PFSK-1 (cell line): ENCODE data around the gene DNAJA3.
A peak's percentile ranks its signal among the peaks of the same experiment; 100 is the strongest.

ENCODE experiments used
- FOXP2 ChIP-seq: optimal IDR thresholded peaks from 2 replicates; pipeline ENCODE3; 2011; ENCODE audit warnings: borderline replicate concordance, control low read depth, inconsistent platforms; ENCODE audit not compliant: insufficient read depth; ENCODE audit errors: extremely low read length, extremely low read depth
- POLR2AphosphoS5 ChIP-seq: IDR thresholded peaks from 2 replicates; pipeline ENCODE4 v1.6.1; 2012; ENCODE audit warnings: low read depth, mild to moderate bottlenecking, control low read depth, low read length, moderate library complexity
- SIN3A ChIP-seq: IDR thresholded peaks from 2 replicates; pipeline ENCODE4 v1.6.1; 2012; ENCODE audit warnings: mild to moderate bottlenecking, low read length, moderate library complexity, borderline replicate concordance; ENCODE audit not compliant: insufficient read depth
- TAF1 ChIP-seq: IDR thresholded peaks from 2 replicates; pipeline ENCODE4 v1.6.1; 2012; ENCODE audit warnings: low read length, control low read depth, borderline replicate concordance; ENCODE audit not compliant: insufficient read depth
- TF ChIP-seq, protein P1 (sequence below), 2 experiments: IDR thresholded peaks; 2 replicates each; pipeline versions ENCODE4 v1.6.1 to v1.8.0; 2011 to 2012; ENCODE audit warnings: low read depth in 2 of 2, low read length in 2 of 2, control low read depth in 1 of 2, inconsistent platforms in 1 of 2, mild to moderate bottlenecking in 1 of 2, moderate library complexity in 1 of 2; ENCODE audit not compliant: insufficient read depth in 1 of 2

Gene DNAJA3

GRCh38 chr16:4433914-4434787, 8.5 kb downstream of the DNAJA3 start:
- TF ChIP-seq POLR2AphosphoS5 (0 out of 2 replicates have a peak, but pooled peaks have one; percentile 21), SIN3A (no peak)

DNA sequence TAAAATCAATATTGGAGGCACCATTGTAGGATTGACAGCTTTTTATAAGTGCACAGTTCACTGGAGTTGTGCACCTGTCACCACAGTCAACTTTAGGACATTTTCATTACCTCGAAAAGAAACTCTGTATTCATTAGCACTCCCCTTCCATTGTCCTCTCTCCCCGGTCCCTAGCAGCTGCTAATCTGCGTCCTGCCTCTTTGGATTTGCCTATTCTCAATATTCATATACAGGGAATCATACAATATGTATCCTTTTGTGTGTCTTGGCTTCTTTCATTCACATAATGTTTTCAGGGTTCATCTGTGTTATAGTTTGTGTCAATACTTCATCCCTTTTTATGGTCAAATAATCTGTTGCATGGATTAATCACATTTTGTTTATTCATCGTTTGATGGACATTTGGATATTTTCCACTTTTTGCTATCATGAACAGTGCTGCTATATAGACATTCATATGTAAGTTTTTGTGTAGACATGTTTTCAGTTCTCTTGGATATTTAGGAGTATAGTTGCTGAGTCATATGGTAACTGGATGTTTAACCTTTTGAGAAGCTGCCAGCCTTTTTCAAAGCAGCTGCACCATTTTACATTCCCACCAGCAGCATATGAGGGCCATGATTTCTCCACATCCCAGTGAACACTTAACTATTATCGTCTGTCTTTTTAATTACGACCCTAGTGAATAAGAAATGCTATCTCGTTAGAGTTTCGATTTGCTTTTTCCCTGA, 9.8 kb downstream of the DNAJA3 start:
- no peak for TF ChIP-seq POLR2AphosphoS5
- TF ChIP-seq, protein P1, sequence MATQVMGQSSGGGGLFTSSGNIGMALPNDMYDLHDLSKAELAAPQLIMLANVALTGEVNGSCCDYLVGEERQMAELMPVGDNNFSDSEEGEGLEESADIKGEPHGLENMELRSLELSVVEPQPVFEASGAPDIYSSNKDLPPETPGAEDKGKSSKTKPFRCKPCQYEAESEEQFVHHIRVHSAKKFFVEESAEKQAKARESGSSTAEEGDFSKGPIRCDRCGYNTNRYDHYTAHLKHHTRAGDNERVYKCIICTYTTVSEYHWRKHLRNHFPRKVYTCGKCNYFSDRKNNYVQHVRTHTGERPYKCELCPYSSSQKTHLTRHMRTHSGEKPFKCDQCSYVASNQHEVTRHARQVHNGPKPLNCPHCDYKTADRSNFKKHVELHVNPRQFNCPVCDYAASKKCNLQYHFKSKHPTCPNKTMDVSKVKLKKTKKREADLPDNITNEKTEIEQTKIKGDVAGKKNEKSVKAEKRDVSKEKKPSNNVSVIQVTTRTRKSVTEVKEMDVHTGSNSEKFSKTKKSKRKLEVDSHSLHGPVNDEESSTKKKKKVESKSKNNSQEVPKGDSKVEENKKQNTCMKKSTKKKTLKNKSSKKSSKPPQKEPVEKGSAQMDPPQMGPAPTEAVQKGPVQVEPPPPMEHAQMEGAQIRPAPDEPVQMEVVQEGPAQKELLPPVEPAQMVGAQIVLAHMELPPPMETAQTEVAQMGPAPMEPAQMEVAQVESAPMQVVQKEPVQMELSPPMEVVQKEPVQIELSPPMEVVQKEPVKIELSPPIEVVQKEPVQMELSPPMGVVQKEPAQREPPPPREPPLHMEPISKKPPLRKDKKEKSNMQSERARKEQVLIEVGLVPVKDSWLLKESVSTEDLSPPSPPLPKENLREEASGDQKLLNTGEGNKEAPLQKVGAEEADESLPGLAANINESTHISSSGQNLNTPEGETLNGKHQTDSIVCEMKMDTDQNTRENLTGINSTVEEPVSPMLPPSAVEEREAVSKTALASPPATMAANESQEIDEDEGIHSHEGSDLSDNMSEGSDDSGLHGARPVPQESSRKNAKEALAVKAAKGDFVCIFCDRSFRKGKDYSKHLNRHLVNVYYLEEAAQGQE (IDR thresholded peaks at IDR 0.05; ENCODE audit: insufficient read depth in 1 of 2, low read depth in 2 of 2, low read length in 2 of 2) = no peak

- no peak for TF ChIP-seq POLR2AphosphoS5
- no peak for TF ChIP-seq SIN3A
- TF ChIP-seq FOXP2 = no peak
- TF ChIP-seq, protein P1 (IDR thresholded peaks at IDR 0.05; ENCODE audit: insufficient read depth in 1 of 2, low read depth in 2 of 2, low read length in 2 of 2) = no peak
- TF ChIP-seq TAF1 = no peak
These were observed 11.7 kb downstream of the DNAJA3 start for GRCh38 chr16:4437366-4437765.

DNA sequence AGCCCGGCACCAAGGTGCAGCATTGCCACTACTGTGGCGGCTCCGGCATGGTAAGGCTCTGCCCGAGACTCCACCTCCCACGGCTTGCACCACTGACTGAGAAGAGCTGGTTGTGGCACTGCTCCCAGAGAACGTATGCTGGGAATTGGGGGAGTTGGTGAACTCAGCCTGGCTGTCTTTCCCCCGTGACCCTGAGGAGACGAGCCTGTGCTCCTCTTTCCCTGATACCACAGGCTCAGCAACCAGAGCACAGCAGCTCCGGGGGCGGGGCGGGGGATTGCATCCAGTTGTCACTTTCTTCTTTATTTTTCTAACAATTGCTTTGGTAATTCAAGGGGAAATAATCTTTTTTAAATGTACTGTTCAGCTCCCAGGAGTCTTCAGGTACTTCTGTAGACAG, 16.7 kb downstream of the DNAJA3 start:
- TF ChIP-seq TAF1 = no peak
- TF ChIP-seq POLR2AphosphoS5 = no peak
- TF ChIP-seq FOXP2 = no peak
- TF ChIP-seq SIN3A = no peak
- TF ChIP-seq, protein P1 (IDR thresholded peaks at IDR 0.05; ENCODE audit: insufficient read depth in 1 of 2, low read depth in 2 of 2, low read length in 2 of 2) = no peak

DNA sequence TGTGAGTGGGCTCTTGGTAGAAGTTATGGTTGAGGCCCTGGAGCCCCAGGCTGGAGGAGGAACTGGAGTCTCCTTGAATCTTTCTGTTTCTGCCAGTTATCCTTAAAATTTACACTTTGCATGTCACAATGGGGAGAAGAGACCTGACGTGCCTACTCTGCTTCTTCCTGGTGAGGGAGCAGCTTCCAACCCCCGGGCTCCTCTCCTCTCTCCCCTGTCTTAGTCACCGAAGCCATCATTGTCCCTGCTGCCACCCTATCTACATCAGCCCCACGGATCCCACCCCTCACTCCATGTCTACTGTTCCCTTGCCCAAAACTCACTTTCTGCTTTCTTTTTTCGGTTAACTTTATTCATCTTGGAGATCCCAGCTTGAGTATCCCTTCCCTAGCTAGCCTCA, 17.6 kb downstream of the DNAJA3 start:
- no peak for TF ChIP-seq TAF1
- TF ChIP-seq SIN3A = no peak
- TF ChIP-seq FOXP2 = no peak
- TF ChIP-seq, protein P1 (IDR thresholded peaks at IDR 0.05; ENCODE audit: insufficient read depth in 1 of 2, low read depth in 2 of 2, low read length in 2 of 2) = no peak
- no peak for TF ChIP-seq POLR2AphosphoS5
